HepG2 (cell line): ENCODE data around the gene PEAK3. TPM values are rescaled to one million over a fixed set of nuclear protein-coding genes. Genes with fewer than 3 reads are reported as not detected.

ENCODE experiments used
- BATF2 ChIP-seq: sonication (generic); formaldehyde crosslinking; IDR thresholded peaks from 2 replicates; pipeline ENCODE4 v1.8.0; 2022; ENCODE audit warnings: mild to moderate bottlenecking, missing genetic modification reagents, moderate library complexity
- BCL6 ChIP-seq: IDR thresholded peaks from 2 replicates; pipeline ENCODE4 v1.6.1; 2016; ENCODE audit warnings: missing genetic modification reagents, missing compliant biosample characterization
- FOXP4 ChIP-seq: sonication (generic); formaldehyde crosslinking; IDR thresholded peaks from 2 replicates; pipeline ENCODE4 v1.4.0; 2020; ENCODE audit warnings: missing genetic modification reagents
- GMEB1 ChIP-seq: sonication (generic); formaldehyde crosslinking; IDR thresholded peaks from 2 replicates; pipeline ENCODE4 v1.5.1; 2020; ENCODE audit warnings: missing genetic modification reagents, mild to moderate bottlenecking, borderline replicate concordance
- NCOA2 ChIP-seq: sonication (generic); formaldehyde crosslinking; IDR thresholded peaks from 2 replicates; pipeline ENCODE4 v1.8.0; 2022; ENCODE audit warnings: inconsistent platforms
- NFRKB ChIP-seq: fragments of 450-650 bp; IDR thresholded peaks from 2 replicates; pipeline ENCODE4 v1.6.1; 2017
- SMYD3 ChIP-seq: sonication (generic); formaldehyde crosslinking; IDR thresholded peaks from 2 replicates; pipeline ENCODE4 v1.8.1; 2023; ENCODE audit warnings: mild to moderate bottlenecking, missing genetic modification reagents
- STAT5B ChIP-seq: sonication (generic); formaldehyde crosslinking; IDR thresholded peaks from 2 replicates; pipeline ENCODE4 v1.4.0; 2020; ENCODE audit warnings: missing genetic modification reagents
- TERF1 ChIP-seq: sonication (generic); formaldehyde crosslinking; IDR thresholded peaks from 2 replicates; pipeline ENCODE4 v1.8.0; 2022; ENCODE audit warnings: mild to moderate bottlenecking, missing genetic modification reagents, moderate library complexity
- ZKSCAN5 ChIP-seq: sonication (generic); formaldehyde crosslinking; IDR thresholded peaks from 2 replicates; pipeline ENCODE4 v1.5.1; 2020; ENCODE audit warnings: mild to moderate bottlenecking, missing genetic modification reagents
- ZNF101 ChIP-seq: sonication (generic); formaldehyde crosslinking; IDR thresholded peaks from 2 replicates; pipeline ENCODE4 v1.4.0; 2020; ENCODE audit warnings: mild to moderate bottlenecking, low read depth, missing genetic modification reagents, borderline replicate concordance
- ZNF281 ChIP-seq: sonication (generic); formaldehyde crosslinking; IDR thresholded peaks from 2 replicates; pipeline ENCODE4 v1.4.0; 2020; ENCODE audit warnings: missing genetic modification reagents, borderline replicate concordance
- ZNF296 ChIP-seq: sonication (generic); formaldehyde crosslinking; conservative IDR thresholded peaks from 2 replicates; pipeline ENCODE4 v1.5.0; 2020; ENCODE audit warnings: mild to moderate bottlenecking, missing genetic modification reagents
- ZNF343 ChIP-seq: sonication (generic); formaldehyde crosslinking; IDR thresholded peaks from 2 replicates; pipeline ENCODE4 v1.4.0; 2020; ENCODE audit warnings: mild to moderate bottlenecking, missing genetic modification reagents
- ZNF598 ChIP-seq: sonication (generic); formaldehyde crosslinking; IDR thresholded peaks from 2 replicates; pipeline ENCODE4 v1.5.1; 2020; ENCODE audit warnings: mild to moderate bottlenecking, missing genetic modification reagents, borderline replicate concordance
- ZNF746 ChIP-seq: sonication (generic); formaldehyde crosslinking; IDR thresholded peaks from 2 replicates; pipeline ENCODE4 v1.8.0; 2022; ENCODE audit warnings: mild to moderate bottlenecking, missing genetic modification reagents
- ZNF768 ChIP-seq: sonication (generic); formaldehyde crosslinking; IDR thresholded peaks from 2 replicates; pipeline ENCODE4 v1.4.0; 2020; ENCODE audit warnings: missing genetic modification reagents
- ZNF800 ChIP-seq: sonication (generic); formaldehyde crosslinking; IDR thresholded peaks from 2 replicates; pipeline ENCODE4 v1.4.0; 2020; ENCODE audit warnings: missing genetic modification reagents
- polyA plus RNA-seq, 8 experiments: library from polyadenylated mRNA; depleted of rRNA in 3 of 8; stranded (reverse) in 7 of 8; unstranded in 1 of 8; fragments of >200 nt; fragmentation: Illumina TruSeq in 4 of 8; extraction: Trizol in 4 of 8; gene quantifications; 2 replicates each; pipeline versions ENCODE4 v1.2.1 to v1.2.3, GENCODE V29; 2011 to 2016; ENCODE audit warnings: low read depth in 4 of 8, missing spikeins in 1 of 8, mixed read lengths in 1 of 8; ENCODE audit not compliant: insufficient read depth in 1 of 8
- total RNA-seq, 5 experiments: library from RNA; depleted of rRNA; stranded (reverse); fragments of >200 nt; fragmentation: Illumina TruSeq; extraction: Trizol; gene quantifications; 2 replicates each; pipeline ENCODE4 v1.2.3, GENCODE V29; 2016; ENCODE audit warnings: low read depth in 1 of 5

The PEAK3 gene
- total and polyA plus RNA-seq, 2 of the 13 experiments (the other 11 are each of a cell fraction or from before 2014, with no cell fraction given), result not detected

GRCh38 chr19:2315818-2316353 lies 33.9 kb upstream of the PEAK3 start (continued):
- TF ChIP-seq GMEB1 (CRISPR knock-in tag) (peak; percentile 26; the same call in 1 of the 2 replicates), NCOA2 (CRISPR knock-in tag) (no peak; the same call in 1 of the 2 replicates), ZNF101 (no peak), ZNF281 (CRISPR knock-in tag) (peak; percentile 89), STAT5B (no peak), NFRKB (no peak), ZNF343 (CRISPR knock-in tag) (no peak), ZKSCAN5 (no peak), ZNF746 (CRISPR knock-in tag) (no peak), ZNF296 (CRISPR knock-in tag) (no peak), ZNF768 (CRISPR knock-in tag) (peak; percentile 68; the same call in 1 of the 2 replicates), BATF2 (CRISPR knock-in tag) (no peak), FOXP4 (CRISPR knock-in tag) (no peak), SMYD3 (CRISPR knock-in tag) (no peak), ZNF800 (CRISPR knock-in tag) (no peak), TERF1 (CRISPR knock-in tag) (no peak), ZNF598 (0 out of 2 replicates have a peak, but pooled peaks have one; percentile 80), BCL6 (CRISPR knock-in tag) (0 out of 2 replicates have a peak, but pooled peaks have one; percentile 14)
